H9 (cell line): ENCODE measurements around the gene KBTBD12. TPM values are rescaled to one million over a fixed set of nuclear protein-coding genes. Genes with fewer than 3 reads are reported as not detected.

Experiments
- DNase-seq: peaks from one replicate; pipeline ENCODE4 v3.0.0-alpha.2; 2017
- H2AFZ ChIP-seq: one replicate; pipeline ENCODE4 v1.6.1; 2013; ENCODE audit warnings: mild to moderate bottlenecking, low read length, control low read depth, moderate library complexity
- H2AK5ac ChIP-seq: 2 replicates; pipeline ENCODE4 v1.6.1; 2013; ENCODE audit warnings: low read length, control low read depth, mixed read lengths; ENCODE audit not compliant: insufficient read length
- H2BK120ac ChIP-seq: one replicate; pipeline ENCODE4 v1.6.1; 2013; ENCODE audit warnings: low read depth, mild to moderate bottlenecking, low read length, control low read depth, inconsistent platforms; ENCODE audit not compliant: poor library complexity, severe bottlenecking
- H2BK12ac ChIP-seq: 2 replicates; pipeline ENCODE4 v1.6.1; 2013; ENCODE audit warnings: low read length, control low read depth, mixed read lengths, low read depth; ENCODE audit not compliant: insufficient read length
- H2BK15ac ChIP-seq: 2 replicates; pipeline ENCODE4 v1.6.1; 2013; ENCODE audit warnings: low read depth, low read length, control low read depth
- H2BK20ac ChIP-seq: one replicate; pipeline ENCODE4 v1.6.1; 2013; ENCODE audit warnings: low read depth, mild to moderate bottlenecking, low read length, control low read depth, inconsistent platforms; ENCODE audit not compliant: poor library complexity, severe bottlenecking
- H2BK5ac ChIP-seq: 2 replicates; pipeline ENCODE4 v1.6.1; 2013; ENCODE audit warnings: low read length, control low read depth, mixed read lengths; ENCODE audit not compliant: insufficient read length
- H3K14ac ChIP-seq: 2 replicates; pipeline ENCODE4 v1.6.1; 2013; ENCODE audit warnings: low read length, control low read depth; ENCODE audit not compliant: insufficient read depth
- H3K18ac ChIP-seq: 2 replicates; pipeline ENCODE4 v1.6.1; 2013; ENCODE audit warnings: low read depth, mild to moderate bottlenecking, mixed read lengths, low read length, control low read depth; ENCODE audit not compliant: insufficient read length
- H3K23ac ChIP-seq: 2 replicates; pipeline ENCODE4 v1.6.1; 2013; ENCODE audit warnings: low read length, control low read depth, mixed read lengths, low read depth; ENCODE audit not compliant: insufficient read length
- H3K23me2 ChIP-seq: 2 replicates; pipeline ENCODE4 v1.6.1; 2013; ENCODE audit warnings: low read depth, mild to moderate bottlenecking, mixed read lengths, low read length, control low read depth; ENCODE audit not compliant: insufficient read length, poor library complexity, severe bottlenecking
- H3K27ac ChIP-seq: 2 replicates; pipeline ENCODE4 v1.5.1; 2013; ENCODE audit warnings: low read length, control low read depth, mixed read lengths, low read depth; ENCODE audit not compliant: insufficient read length
- H3K27me3 ChIP-seq: 2 replicates; pipeline ENCODE4 v1.6.1; 2013; ENCODE audit warnings: low read length, control low read depth, inconsistent platforms; ENCODE audit not compliant: insufficient read depth
- H3K4ac ChIP-seq: 2 replicates; pipeline ENCODE4 v1.6.1; 2013; ENCODE audit warnings: low read depth, mild to moderate bottlenecking, control low read depth, inconsistent platforms, low read length, moderate library complexity
- H3K4me1 ChIP-seq: 2 replicates; pipeline ENCODE4 v1.6.1; 2013; ENCODE audit warnings: low read length, control low read depth, inconsistent platforms; ENCODE audit not compliant: insufficient read depth
- H3K4me2 ChIP-seq: 2 replicates; pipeline ENCODE4 v1.6.1; 2013; ENCODE audit warnings: low read length, control low read depth, mixed read lengths; ENCODE audit not compliant: insufficient read length, insufficient read depth
- H3K56ac ChIP-seq: 2 replicates; pipeline ENCODE4 v1.6.1; 2013; ENCODE audit warnings: low read depth, mild to moderate bottlenecking, mixed read lengths, low read length, control low read depth; ENCODE audit not compliant: insufficient read length
- H3K79me1 ChIP-seq: 2 replicates; pipeline ENCODE4 v1.6.1; 2013; ENCODE audit warnings: low read depth, mild to moderate bottlenecking, moderate library complexity, low read length, control low read depth, inconsistent platforms; ENCODE audit not compliant: insufficient read depth, poor library complexity, severe bottlenecking
- H3K79me2 ChIP-seq: 2 replicates; pipeline ENCODE4 v1.6.1; 2013; ENCODE audit warnings: low read length, control low read depth, inconsistent platforms; ENCODE audit not compliant: insufficient read depth
- H3K9ac ChIP-seq: 2 replicates; pipeline ENCODE4 v1.6.1; 2013; ENCODE audit warnings: low read length, control low read depth, mixed read lengths; ENCODE audit not compliant: insufficient read length; ENCODE audit errors: extremely low read depth
- H3K9me3 ChIP-seq: one replicate; pipeline ENCODE4 v1.6.1; 2013; ENCODE audit warnings: low read depth, low read length, inconsistent platforms; ENCODE audit not compliant: control insufficient read depth
- H3T11ph ChIP-seq: one replicate; pipeline ENCODE4 v1.6.1; 2013; ENCODE audit warnings: mild to moderate bottlenecking, low read length, control low read depth, inconsistent platforms
- H4K20me1 ChIP-seq: one replicate; pipeline ENCODE4 v1.6.1; 2013; ENCODE audit not compliant: control insufficient read depth, insufficient read length, insufficient read depth
- H4K5ac ChIP-seq: 2 replicates; pipeline ENCODE4 v1.6.1; 2013; ENCODE audit warnings: low read depth, mild to moderate bottlenecking, mixed read lengths, low read length, control low read depth; ENCODE audit not compliant: insufficient read length
- H4K8ac ChIP-seq: replicated peaks from 2 replicates; pipeline ENCODE4 v1.6.1; 2013; ENCODE audit warnings: low read length, control low read depth, mixed read lengths, low read depth; ENCODE audit not compliant: insufficient read length
- H4K91ac ChIP-seq: 2 replicates; pipeline ENCODE4 v1.6.1; 2013; ENCODE audit warnings: low read depth, mild to moderate bottlenecking, moderate library complexity, mixed read lengths, low read length, control low read depth; ENCODE audit not compliant: insufficient read length
- H3K27ac Mint-ChIP-seq, 3 experiments: 2 replicates in 2 of 3; 3 replicates in 1 of 3; pipeline ENCODE4 v1.8.0; 2020 to 2021; ENCODE audit warnings: mixed read lengths in 3 of 3, mild to moderate bottlenecking in 1 of 3, moderate library complexity in 1 of 3
- H3K27me3 Mint-ChIP-seq: 2 replicates; pipeline ENCODE4 v1.8.0; 2021; ENCODE audit warnings: low read depth, mild to moderate bottlenecking, moderate library complexity, mixed read lengths
- H3K36me3 Mint-ChIP-seq, 3 experiments: 2 replicates in 2 of 3; 3 replicates in 1 of 3; pipeline ENCODE4 v1.8.0; 2020 to 2021; ENCODE audit warnings: low read depth in 3 of 3, mixed read lengths in 3 of 3; ENCODE audit not compliant: insufficient read depth in 1 of 3
- H3K4me1 Mint-ChIP-seq, 2 experiments: 2 replicates each; pipeline ENCODE4 v1.8.0; 2020; ENCODE audit warnings: mixed read lengths in 2 of 2
- H3K4me3 Mint-ChIP-seq, 2 experiments: 2 replicates in 1 of 2; 3 replicates in 1 of 2; pipeline ENCODE4 v1.8.0; 2020 to 2021; ENCODE audit warnings: mild to moderate bottlenecking in 2 of 2, mixed read lengths in 2 of 2, moderate library complexity in 1 of 2
- H3K9me3 Mint-ChIP-seq, 2 experiments: 2 replicates in 1 of 2; 3 replicates in 1 of 2; pipeline ENCODE4 v1.8.0; 2020; ENCODE audit warnings: mild to moderate bottlenecking in 2 of 2, mixed read lengths in 2 of 2, moderate library complexity in 1 of 2
- WGBS: extraction: QIAGEN DNeasy Blood & Tissue Kit; methylation state at CpG from one replicate; pipeline ENCODE4 v1.1.7; 2013; ENCODE audit warnings: missing lambda C conversion rate, low lambda C conversion rate, mixed read lengths; ENCODE audit not compliant: insufficient read length; ENCODE audit errors: extremely low coverage; 5-methylcytosine and 5-hydroxymethylcytosine counted together
- total RNA-seq: library from RNA; stranded (reverse); gene quantifications from 2 replicates; pipeline ENCODE4 v1.2.1, GENCODE V29; 2021
- TF ChIP-seq, protein P1 (sequence below): fragments of 200-600 bp; sonication (generic); conservative IDR thresholded peaks from 3 replicates; pipeline ENCODE4 v1.8.0; 2021; ENCODE audit warnings: antibody characterized with exemption, mild to moderate bottlenecking

The KBTBD12 gene
- total RNA-seq, 1 experiment from 2014 or later: not detected

DNA sequence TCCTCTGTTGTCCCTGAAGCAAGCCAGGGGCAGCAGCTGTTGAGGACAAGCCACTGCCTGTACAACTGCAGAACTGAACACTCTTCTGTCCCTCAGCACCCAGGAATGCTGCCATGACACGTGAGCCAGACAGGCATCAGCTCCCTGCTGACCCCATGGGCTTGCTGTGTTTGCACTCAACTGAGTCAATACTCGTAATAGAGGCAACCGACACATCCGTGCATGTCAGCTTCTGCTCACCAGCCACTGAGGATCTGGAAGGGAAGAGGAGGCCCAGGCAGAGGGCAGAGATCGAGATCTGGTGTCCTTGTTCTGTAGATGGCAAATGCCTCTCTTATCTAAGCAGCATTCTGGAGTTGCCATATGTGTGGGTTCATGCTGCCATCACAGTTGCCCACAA, 82.9 kb downstream of the KBTBD12 start:
- H3K4me1 ChIP-seq: no peaks in the 10 kb centered on the region
- peaks cover 57% of the 10 kb centered on the region for H3K27me3 Mint-ChIP-seq
- H3K4me1 Mint-ChIP-seq: peaks cover 6 to 9% of the 10 kb centered on the region in 2 experiments
- H3K23ac ChIP-seq: no peak overlapping the region
- no peak overlapping the region for H2AK5ac ChIP-seq
- H3K9me3 Mint-ChIP-seq: peaks cover 0 to 7% of the 10 kb centered on the region in 2 experiments; a peak in 2 of 5 replicates
- H2BK5ac ChIP-seq: no peak overlapping the region
- no peak for DNase-seq
- no peak overlapping the region; the same call in 1 of the 2 replicates for H3K14ac ChIP-seq
- H3K9me3 ChIP-seq: no peaks in the 10 kb centered on the region
- H4K5ac ChIP-seq: peak overlapping the region; percentile 12
- H3K27ac Mint-ChIP-seq: no peak overlapping the region
- no peak overlapping the region for H3K9ac ChIP-seq
- no peaks in the 10 kb centered on the region for H3K79me1 ChIP-seq
- no peaks in the 10 kb centered on the region for H4K20me1 ChIP-seq
- H3K4me3 Mint-ChIP-seq: no peak overlapping the region
- TF ChIP-seq, protein P1, sequence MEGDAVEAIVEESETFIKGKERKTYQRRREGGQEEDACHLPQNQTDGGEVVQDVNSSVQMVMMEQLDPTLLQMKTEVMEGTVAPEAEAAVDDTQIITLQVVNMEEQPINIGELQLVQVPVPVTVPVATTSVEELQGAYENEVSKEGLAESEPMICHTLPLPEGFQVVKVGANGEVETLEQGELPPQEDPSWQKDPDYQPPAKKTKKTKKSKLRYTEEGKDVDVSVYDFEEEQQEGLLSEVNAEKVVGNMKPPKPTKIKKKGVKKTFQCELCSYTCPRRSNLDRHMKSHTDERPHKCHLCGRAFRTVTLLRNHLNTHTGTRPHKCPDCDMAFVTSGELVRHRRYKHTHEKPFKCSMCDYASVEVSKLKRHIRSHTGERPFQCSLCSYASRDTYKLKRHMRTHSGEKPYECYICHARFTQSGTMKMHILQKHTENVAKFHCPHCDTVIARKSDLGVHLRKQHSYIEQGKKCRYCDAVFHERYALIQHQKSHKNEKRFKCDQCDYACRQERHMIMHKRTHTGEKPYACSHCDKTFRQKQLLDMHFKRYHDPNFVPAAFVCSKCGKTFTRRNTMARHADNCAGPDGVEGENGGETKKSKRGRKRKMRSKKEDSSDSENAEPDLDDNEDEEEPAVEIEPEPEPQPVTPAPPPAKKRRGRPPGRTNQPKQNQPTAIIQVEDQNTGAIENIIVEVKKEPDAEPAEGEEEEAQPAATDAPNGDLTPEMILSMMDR: no peak
- H3K27me3 ChIP-seq: no peaks in the 10 kb centered on the region
- H3K4me2 ChIP-seq: no peak overlapping the region
- H3K27ac ChIP-seq: no peak overlapping the region
- no peak overlapping the region for H2BK120ac ChIP-seq
- H3K79me2 ChIP-seq: no peaks in the 10 kb centered on the region
- no peak overlapping the region for H3K56ac ChIP-seq
- H3T11ph ChIP-seq: no peak overlapping the region
- no peak overlapping the region for H3K18ac ChIP-seq
- H4K8ac ChIP-seq: no peak overlapping the region
- no peak overlapping the region for H2AFZ ChIP-seq
- no peak overlapping the region for H2BK20ac ChIP-seq
- H4K91ac ChIP-seq: no peak overlapping the region
- no peaks in the 10 kb centered on the region; a peak in 1 of 7 replicates for H3K36me3 Mint-ChIP-seq
- no peaks in the 10 kb centered on the region for H3K23me2 ChIP-seq
- WGBS: no CpG with 5 or more reads among the region's 5 CpGs
- no peak overlapping the region for H3K4ac ChIP-seq
- no peak overlapping the region for H2BK15ac ChIP-seq
- no peak overlapping the region for H2BK12ac ChIP-seq
